Neural progenitor cell (in vitro differentiated cells): Measurements from ENCODE around the gene PCDH9. TPM values are rescaled to one million over a fixed set of nuclear protein-coding genes. Genes with fewer than 3 reads are reported as not detected.
A peak's percentile ranks its signal among the peaks of the same experiment; 100 is the strongest.

Experiments used
- DNase-seq: peaks from one replicate; pipeline ENCODE4 v3.0.0-alpha.2; 2016; ENCODE audit warnings: low spot score
- H2AFZ ChIP-seq: fragments of 200-600 bp; sonication (generic); replicated peaks from 2 replicates; pipeline ENCODE4 v1.6.1; 2016; ENCODE audit warnings: antibody characterized with exemption
- H3F3A ChIP-seq: fragments of 200-600 bp; sonication (generic); 2 replicates; pipeline ENCODE4 v1.6.1; 2016; ENCODE audit warnings: antibody characterized with exemption, low read depth
- H3K27ac ChIP-seq: fragments of 200-600 bp; sonication (generic); 2 replicates; pipeline ENCODE4 v1.5.1; 2016; ENCODE audit warnings: mild to moderate bottlenecking
- H3K27me3 ChIP-seq: fragments of 200-600 bp; sonication (generic); 2 replicates; pipeline ENCODE4 v1.6.1; 2016; ENCODE audit warnings: mild to moderate bottlenecking, moderate library complexity
- H3K36me3 ChIP-seq: fragments of 200-600 bp; sonication (generic); 2 replicates; pipeline ENCODE4 v1.5.1; 2016
- H3K4me1 ChIP-seq: fragments of 200-600 bp; sonication (generic); 2 replicates; pipeline ENCODE4 v1.6.1; 2016; ENCODE audit warnings: mixed run types
- H3K4me2 ChIP-seq: fragments of 200-600 bp; sonication (generic); 2 replicates; pipeline ENCODE4 v1.6.1; 2016
- H3K4me3 ChIP-seq: fragments of 200-600 bp; sonication (generic); 2 replicates; pipeline ENCODE4 v1.5.1; 2016
- H3K79me2 ChIP-seq: fragments of 200-600 bp; sonication (generic); 2 replicates; pipeline ENCODE4 v1.6.1; 2016; ENCODE audit warnings: low read depth
- H3K9ac ChIP-seq: fragments of 200-600 bp; sonication (generic); 2 replicates; pipeline ENCODE4 v1.6.1; 2016
- H3K9me3 ChIP-seq: fragments of 200-600 bp; sonication (generic); 2 replicates; pipeline ENCODE4 v1.5.1; 2016; ENCODE audit warnings: low read depth
- H4K20me1 ChIP-seq: fragments of 200-600 bp; sonication (generic); 2 replicates; pipeline ENCODE4 v1.6.1; 2016; ENCODE audit warnings: low read depth
- H3K27ac Mint-ChIP-seq: 3 replicates; pipeline ENCODE4 v1.8.0; 2021; ENCODE audit warnings: mixed read lengths
- H3K27me3 Mint-ChIP-seq: 2 replicates; pipeline ENCODE4 v1.8.0; 2022; ENCODE audit warnings: low read depth, mild to moderate bottlenecking, inconsistent platforms, moderate library complexity, mixed read lengths; ENCODE audit not compliant: insufficient read depth
- H3K36me3 Mint-ChIP-seq: 3 replicates; pipeline ENCODE4 v1.8.0; 2021; ENCODE audit warnings: mixed read lengths
- H3K4me1 Mint-ChIP-seq: 3 replicates; pipeline ENCODE4 v1.8.0; 2021; ENCODE audit warnings: mixed read lengths
- H3K4me3 Mint-ChIP-seq: 3 replicates; pipeline ENCODE4 v1.8.0; 2021; ENCODE audit warnings: mild to moderate bottlenecking, moderate library complexity, mixed read lengths
- H3K9me3 Mint-ChIP-seq: 3 replicates; pipeline ENCODE4 v1.8.0; 2020; ENCODE audit warnings: mixed read lengths
- CTCF ChIP-seq: fragments of 200-600 bp; sonication (generic); IDR thresholded peaks from 2 replicates; pipeline ENCODE4 v1.5.1; 2017; ENCODE audit warnings: antibody characterized with exemption, mild to moderate bottlenecking
- EZH2 ChIP-seq: fragments of 200-600 bp; sonication (generic); IDR thresholded peaks from 2 replicates; pipeline ENCODE4 v1.6.1; 2017; ENCODE audit warnings: antibody characterized with exemption, mild to moderate bottlenecking, moderate library complexity
- EZH2phosphoT487 ChIP-seq: fragments of 200-600 bp; sonication (generic); IDR thresholded peaks from 2 replicates; pipeline ENCODE4 v1.6.1; 2017; ENCODE audit warnings: antibody characterized with exemption
- total RNA-seq: library from RNA; depleted of rRNA; stranded (reverse); fragments of >200 nt; gene quantifications from 2 replicates; pipeline ENCODE4 v1.2.3, GENCODE V29; 2015; ENCODE audit warnings: low replicate concordance

PCDH9 gene
- total RNA-seq, 1 donor from 2014 or later: 0.24 TPM

- no peak overlapping the region for H3K4me3 ChIP-seq
- Mint-ChIP-seq H3K27me3 (peaks cover 2% of the 10 kb centered on the region), H3K36me3 (no peaks in the 10 kb centered on the region), H3K27ac (no peak overlapping the region), H3K9me3 (no peaks in the 10 kb centered on the region), H3K4me3 (no peak overlapping the region), H3K4me1 (peaks cover 6% of the 10 kb centered on the region)
- no peak overlapping the region for H3K4me2 ChIP-seq
- H3K27ac ChIP-seq: no peak overlapping the region
- no peak overlapping the region for H3K9ac ChIP-seq
- TF ChIP-seq CTCF (no peak), EZH2phosphoT487 (no peak), EZH2 (no peak)
- H3K9me3 ChIP-seq: no peaks in the 10 kb centered on the region
- no peak for DNase-seq
- no peaks in the 10 kb centered on the region for H3K79me2 ChIP-seq
- H3K27me3 ChIP-seq: no peaks in the 10 kb centered on the region
- peak overlapping the region; percentile 61 for H2AFZ ChIP-seq
- H3K4me1 ChIP-seq: no peaks in the 10 kb centered on the region
- H3F3A ChIP-seq: no peaks in the 10 kb centered on the region
- no peaks in the 10 kb centered on the region for H4K20me1 ChIP-seq
- H3K36me3 ChIP-seq: no peaks in the 10 kb centered on the region
These were observed 181.3 kb downstream of the PCDH9 start for GRCh38 chr13:67048821-67049150.

GRCh38 chr13:67048084-67048820, 181.9 kb downstream of the PCDH9 start:
- no peaks in the 10 kb centered on the region for H3K36me3 Mint-ChIP-seq
- no peaks in the 10 kb centered on the region for H3K4me1 ChIP-seq
- no peak overlapping the region for H3K27ac ChIP-seq
- H3K4me2 ChIP-seq: no peak overlapping the region
- no peaks in the 10 kb centered on the region for H3K27me3 ChIP-seq
- peaks cover 7% of the 10 kb centered on the region for H3K4me1 Mint-ChIP-seq
- H3F3A ChIP-seq: no peaks in the 10 kb centered on the region
- DNase-seq: peak; percentile 4
- peak overlapping the region; percentile 72 for H3K27ac Mint-ChIP-seq
- no peak for TF ChIP-seq EZH2
- peak overlapping the region; percentile 61 for H2AFZ ChIP-seq
- H3K27me3 Mint-ChIP-seq: peaks cover 3% of the 10 kb centered on the region
- H3K9me3 ChIP-seq: no peaks in the 10 kb centered on the region
- no peaks in the 10 kb centered on the region for H3K79me2 ChIP-seq
- no peaks in the 10 kb centered on the region for H3K36me3 ChIP-seq
- no peaks in the 10 kb centered on the region for H4K20me1 ChIP-seq
- H3K9me3 Mint-ChIP-seq: no peaks in the 10 kb centered on the region
- no peak overlapping the region for H3K4me3 ChIP-seq
- no peak overlapping the region for H3K9ac ChIP-seq
- no peak overlapping the region for H3K4me3 Mint-ChIP-seq

GRCh38 chr13:67045357-67045756, 184.8 kb downstream of the PCDH9 start:
- TF ChIP-seq EZH2phosphoT487 (no peak), EZH2 (no peak), CTCF (no peak)
- no peak overlapping the region for H3K27ac Mint-ChIP-seq
- H4K20me1 ChIP-seq: no peaks in the 10 kb centered on the region
- no peaks in the 10 kb centered on the region for H3K9me3 ChIP-seq
- no peaks in the 10 kb centered on the region for H3K79me2 ChIP-seq
- H3K36me3 ChIP-seq: no peaks in the 10 kb centered on the region
- H3K4me3 Mint-ChIP-seq: no peak overlapping the region
- H3K36me3 Mint-ChIP-seq: peaks cover 4% of the 10 kb centered on the region
- no peaks in the 10 kb centered on the region for H3F3A ChIP-seq
- H3K4me1 Mint-ChIP-seq: peaks cover 12% of the 10 kb centered on the region
- no peaks in the 10 kb centered on the region for H3K27me3 ChIP-seq
- no peak overlapping the region for H3K27ac ChIP-seq
- H3K27me3 Mint-ChIP-seq: peaks cover 4% of the 10 kb centered on the region
- no peak overlapping the region for H3K4me3 ChIP-seq
- no peak overlapping the region for H3K9ac ChIP-seq
- peaks cover 5% of the 10 kb centered on the region for H3K9me3 Mint-ChIP-seq
- DNase-seq: no peak
- H2AFZ ChIP-seq: no peak overlapping the region
- H3K4me2 ChIP-seq: no peak overlapping the region
- no peaks in the 10 kb centered on the region for H3K4me1 ChIP-seq

GRCh38 chr13:67043901-67044300, 186.2 kb downstream of the PCDH9 start:
- H3K27me3 Mint-ChIP-seq: peaks cover 4% of the 10 kb centered on the region
- H3K79me2 ChIP-seq: no peaks in the 10 kb centered on the region

More at GRCh38 chr13:67043901-67044300, 186.2 kb downstream of the PCDH9 start:
- H3K4me3 ChIP-seq: no peak overlapping the region
- TF ChIP-seq CTCF (no peak), EZH2phosphoT487 (no peak), EZH2 (no peak)
- no peaks in the 10 kb centered on the region for H3K36me3 ChIP-seq
- H3F3A ChIP-seq: no peaks in the 10 kb centered on the region
- H3K27ac ChIP-seq: no peak overlapping the region
- DNase-seq: peak; percentile 3
- peaks cover 4% of the 10 kb centered on the region for H3K36me3 Mint-ChIP-seq
- H3K9me3 ChIP-seq: no peaks in the 10 kb centered on the region
- no peaks in the 10 kb centered on the region for H4K20me1 ChIP-seq
- H3K27me3 ChIP-seq: no peaks in the 10 kb centered on the region
- H3K9me3 Mint-ChIP-seq: peaks cover 5% of the 10 kb centered on the region
- no peak overlapping the region for H3K4me3 Mint-ChIP-seq
- H3K4me2 ChIP-seq: no peak overlapping the region
- H3K4me1 Mint-ChIP-seq: peaks cover 10% of the 10 kb centered on the region
- H2AFZ ChIP-seq: no peak overlapping the region
- H3K27ac Mint-ChIP-seq: no peak overlapping the region
- no peaks in the 10 kb centered on the region for H3K4me1 ChIP-seq
- no peak overlapping the region for H3K9ac ChIP-seq
